Measurements from ENCODE around the gene CLRN1. TPM values are rescaled to one million over a fixed set of nuclear protein-coding genes. Genes with fewer than 3 reads are reported as not detected.

Gene CLRN1, protein sequence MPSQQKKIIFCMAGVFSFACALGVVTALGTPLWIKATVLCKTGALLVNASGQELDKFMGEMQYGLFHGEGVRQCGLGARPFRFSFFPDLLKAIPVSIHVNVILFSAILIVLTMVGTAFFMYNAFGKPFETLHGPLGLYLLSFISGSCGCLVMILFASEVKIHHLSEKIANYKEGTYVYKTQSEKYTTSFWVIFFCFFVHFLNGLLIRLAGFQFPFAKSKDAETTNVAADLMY
- total RNA-seq, result not detected in 2 replicates

DNA sequence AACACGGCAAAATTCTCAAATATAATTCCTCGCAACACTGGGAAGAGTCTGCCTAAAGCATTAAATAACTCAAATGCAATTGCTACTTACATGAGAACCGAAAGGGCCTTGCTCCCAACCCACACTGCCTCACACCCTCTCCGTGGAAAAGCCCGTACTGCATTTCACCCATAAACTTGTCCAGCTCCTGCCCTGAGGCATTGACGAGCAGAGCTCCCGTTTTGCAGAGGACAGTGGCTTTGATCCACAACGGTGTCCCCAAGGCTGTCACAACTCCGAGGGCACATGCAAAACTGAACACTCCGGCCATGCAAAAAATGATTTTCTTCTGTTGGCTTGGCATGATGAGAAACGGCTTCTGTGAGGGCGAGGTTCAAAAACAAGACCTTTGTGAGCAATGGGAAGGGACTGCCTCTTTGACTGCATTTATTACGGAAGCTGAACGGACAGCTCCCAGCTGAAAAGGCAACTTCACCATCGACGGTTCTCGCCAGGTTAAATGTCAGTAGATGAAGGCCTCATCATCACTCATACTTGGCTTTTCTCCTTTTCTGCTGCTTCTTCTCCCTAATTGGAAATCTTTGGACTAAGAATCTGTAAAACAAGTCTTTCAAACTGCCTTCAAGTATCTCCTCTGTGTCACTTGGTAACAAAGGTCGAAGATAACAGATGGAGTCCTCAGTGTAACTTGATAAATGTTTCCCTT is at the start of gene CLRN1:
TSS of gene CLRN1 (minus strand) at position 362 of the 706 bp plus-strand sequence. CDS start at position 343, 19 bp downstream.
- no peak for DNase-seq (ENCODE audit: low read depth)
- H3K4me3 ChIP-seq (ENCODE audit: low read depth, low read length), result no peak within 1 kb of the TSS
- TF ChIP-seq, protein P1, sequence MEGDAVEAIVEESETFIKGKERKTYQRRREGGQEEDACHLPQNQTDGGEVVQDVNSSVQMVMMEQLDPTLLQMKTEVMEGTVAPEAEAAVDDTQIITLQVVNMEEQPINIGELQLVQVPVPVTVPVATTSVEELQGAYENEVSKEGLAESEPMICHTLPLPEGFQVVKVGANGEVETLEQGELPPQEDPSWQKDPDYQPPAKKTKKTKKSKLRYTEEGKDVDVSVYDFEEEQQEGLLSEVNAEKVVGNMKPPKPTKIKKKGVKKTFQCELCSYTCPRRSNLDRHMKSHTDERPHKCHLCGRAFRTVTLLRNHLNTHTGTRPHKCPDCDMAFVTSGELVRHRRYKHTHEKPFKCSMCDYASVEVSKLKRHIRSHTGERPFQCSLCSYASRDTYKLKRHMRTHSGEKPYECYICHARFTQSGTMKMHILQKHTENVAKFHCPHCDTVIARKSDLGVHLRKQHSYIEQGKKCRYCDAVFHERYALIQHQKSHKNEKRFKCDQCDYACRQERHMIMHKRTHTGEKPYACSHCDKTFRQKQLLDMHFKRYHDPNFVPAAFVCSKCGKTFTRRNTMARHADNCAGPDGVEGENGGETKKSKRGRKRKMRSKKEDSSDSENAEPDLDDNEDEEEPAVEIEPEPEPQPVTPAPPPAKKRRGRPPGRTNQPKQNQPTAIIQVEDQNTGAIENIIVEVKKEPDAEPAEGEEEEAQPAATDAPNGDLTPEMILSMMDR (IDR thresholded peaks at IDR 0.05; ENCODE audit: insufficient read depth, low read depth, low read length), result no peak

DNA sequence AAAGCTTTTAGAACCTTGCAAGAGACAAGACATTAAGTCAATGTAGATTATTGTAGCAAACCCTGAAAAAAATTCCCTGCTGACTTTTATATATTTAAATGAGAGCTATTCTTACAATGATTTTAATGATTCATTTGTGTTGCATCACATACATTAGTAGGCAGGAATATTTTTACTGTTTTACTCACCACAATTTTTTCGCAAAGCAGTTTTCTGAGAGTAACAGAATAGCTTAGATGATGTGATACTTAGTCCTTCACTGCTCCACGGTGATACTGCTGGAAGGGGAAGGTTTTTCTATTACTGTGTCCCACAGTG is 43.9 kb upstream of the CLRN1 start:
- H3K4me3 ChIP-seq (ENCODE audit: low read depth, low read length), result no peak overlapping the region
- TF ChIP-seq, protein P1 (IDR thresholded peaks at IDR 0.05; ENCODE audit: insufficient read depth, low read depth, low read length), result no peak
- no peak for DNase-seq (ENCODE audit: low read depth)

- DNase-seq (ENCODE audit: low read depth), result no peak
- TF ChIP-seq, protein P1 (IDR thresholded peaks at IDR 0.05; ENCODE audit: insufficient read depth, low read depth, low read length), result no peak
- H3K4me3 ChIP-seq (ENCODE audit: low read depth, low read length), result no peak overlapping the region
These were observed 43.4 kb upstream of the CLRN1 start for GRCh38 chr3:151015767-151016477.

DNA sequence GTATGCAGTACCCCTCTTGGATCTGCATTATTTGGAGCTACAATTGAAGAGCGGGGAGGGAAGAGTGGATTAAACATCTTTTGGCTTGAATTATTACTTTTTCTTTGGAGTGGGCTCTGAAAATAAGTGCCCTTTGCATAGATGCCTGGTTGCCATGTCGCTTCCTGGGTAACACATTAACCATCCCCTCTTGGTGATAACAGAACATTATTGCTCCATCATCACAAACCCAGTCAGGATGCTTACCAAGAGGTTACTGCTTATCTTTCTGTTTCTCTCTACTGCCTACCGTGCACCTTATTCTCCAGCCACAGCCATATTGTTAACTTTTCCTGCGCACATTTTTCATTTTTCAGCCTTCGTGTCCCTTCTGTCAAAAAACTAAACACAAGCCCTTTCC is 42.7 kb upstream of the CLRN1 start:
- no peak overlapping the region for H3K4me3 ChIP-seq (ENCODE audit: low read depth, low read length)
- TF ChIP-seq, protein P1 (IDR thresholded peaks at IDR 0.05; ENCODE audit: insufficient read depth, low read depth, low read length), result no peak
- DNase-seq (ENCODE audit: low read depth), result no peak

DNA sequence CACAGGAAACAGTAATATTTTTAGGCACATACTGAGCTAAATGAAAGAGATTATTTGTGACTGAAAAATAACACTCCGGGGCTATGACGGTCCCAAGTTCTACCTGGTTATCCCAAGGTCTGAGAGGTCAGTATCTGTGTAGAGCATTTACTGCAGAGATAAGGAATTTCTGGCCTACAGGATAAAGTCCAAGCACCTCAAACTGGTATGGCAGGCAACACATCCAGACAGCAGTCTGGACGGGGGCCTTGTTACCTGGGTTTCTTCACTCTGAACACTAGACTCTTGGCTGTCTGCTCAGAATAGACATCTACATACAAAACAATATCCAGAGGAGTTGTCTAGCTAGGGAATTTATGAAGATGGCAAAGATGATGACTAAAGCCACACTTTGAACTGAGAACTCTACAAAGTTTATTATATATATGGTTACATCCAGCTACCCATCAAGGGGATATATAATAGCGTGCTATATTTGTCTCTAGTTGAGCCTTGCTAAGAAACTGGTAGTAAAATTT is 42.0 kb upstream of the CLRN1 start:
- DNase-seq (ENCODE audit: low read depth), result no peak
- no peak overlapping the region for H3K4me3 ChIP-seq (ENCODE audit: low read depth, low read length)
- TF ChIP-seq, protein P1 (IDR thresholded peaks at IDR 0.05; ENCODE audit: insufficient read depth, low read depth, low read length), result no peak

DNA sequence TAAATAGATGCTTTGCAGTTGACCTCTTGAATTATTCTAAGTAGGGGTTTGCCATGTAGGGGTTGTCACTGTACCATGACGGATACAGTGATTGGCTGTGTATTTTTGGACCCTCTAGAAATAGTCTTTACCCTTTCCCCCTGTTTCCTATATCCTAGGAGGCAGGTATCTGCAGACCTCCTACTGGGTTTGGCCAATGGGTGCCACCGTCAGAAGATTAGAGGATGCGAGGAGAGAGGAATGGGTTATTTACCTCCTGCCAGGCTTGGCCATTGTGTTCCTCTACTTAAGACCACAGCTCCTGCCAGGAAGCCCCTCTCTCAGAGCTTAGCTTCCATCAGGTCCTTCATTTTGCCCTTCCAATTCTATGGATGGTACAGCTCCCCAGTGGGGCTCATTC is 40.2 kb upstream of the CLRN1 start:
- H3K4me3 ChIP-seq (ENCODE audit: low read depth, low read length), result no peak overlapping the region
- no peak for DNase-seq (ENCODE audit: low read depth)
- TF ChIP-seq, protein P1 (IDR thresholded peaks at IDR 0.05; ENCODE audit: insufficient read depth, low read depth, low read length), result no peak

Measured in fibroblast of villous mesenchyme (primary cell).